KMS-11 (cell line): ENCODE data around the gene CABLES1.

Source experiments
- H2AFZ ChIP-seq: fragments of 200-600 bp; sonication (generic); 2 replicates; pipeline ENCODE4 v1.6.1; 2016; ENCODE audit warnings: antibody characterized with exemption, mixed run types, low read depth
- H3K27ac ChIP-seq: fragments of 200-600 bp; sonication (generic); 2 replicates; pipeline ENCODE4 v1.6.1; 2016; ENCODE audit warnings: mild to moderate bottlenecking, mixed run types
- H3K27me3 ChIP-seq: fragments of 200-600 bp; sonication (generic); 2 replicates; pipeline ENCODE4 v1.6.1; 2017; ENCODE audit warnings: mild to moderate bottlenecking, low read depth, mixed run types, moderate library complexity; ENCODE audit not compliant: insufficient read depth
- H3K36me3 ChIP-seq: fragments of 200-600 bp; sonication (generic); 2 replicates; pipeline ENCODE4 v1.6.1; 2017; ENCODE audit warnings: mild to moderate bottlenecking, mixed run types; ENCODE audit not compliant: insufficient read depth
- H3K4me1 ChIP-seq: fragments of 200-600 bp; sonication (generic); 2 replicates; pipeline ENCODE4 v1.6.1; 2016; ENCODE audit warnings: mild to moderate bottlenecking, low read depth, mixed run types; ENCODE audit not compliant: poor library complexity, severe bottlenecking
- H3K4me2 ChIP-seq: fragments of 200-600 bp; sonication (generic); 2 replicates; pipeline ENCODE4 v1.7.0; 2016; ENCODE audit warnings: mild to moderate bottlenecking, mixed run types
- H3K4me3 ChIP-seq: fragments of 200-600 bp; sonication (generic); IDR thresholded peaks from 2 replicates; pipeline ENCODE4 v1.6.1; 2017; ENCODE audit warnings: low read depth, low read length, mixed read lengths; ENCODE audit not compliant: insufficient read depth
- H3K79me2 ChIP-seq: fragments of 200-600 bp; sonication (generic); 2 replicates; pipeline ENCODE4 v1.6.1; 2016; ENCODE audit warnings: low read depth, mixed run types; ENCODE audit not compliant: insufficient read depth
- H3K9ac ChIP-seq: fragments of 200-600 bp; sonication (generic); 2 replicates; pipeline ENCODE4 v1.6.1; 2016; ENCODE audit warnings: mild to moderate bottlenecking, mixed run types
- H4K20me1 ChIP-seq: fragments of 200-600 bp; sonication (generic); 2 replicates; pipeline ENCODE4 v1.6.1; 2016; ENCODE audit warnings: mild to moderate bottlenecking, mixed run types; ENCODE audit not compliant: insufficient read depth
- TF ChIP-seq, protein P1 (sequence below): fragments of 200-600 bp; sonication (generic); conservative IDR thresholded peaks from 2 replicates; pipeline ENCODE4 v1.6.1; 2017; ENCODE audit warnings: low read depth, mild to moderate bottlenecking, antibody characterized with exemption, low read length, moderate library complexity, mixed read lengths

CABLES1 gene

GRCh38 chr18:23245461-23245860 is 110.2 kb downstream of the CABLES1 start:
- Histone ChIP-seq H3K4me2 (no peak overlapping the region), H3K4me1 (peaks cover 46% of the 10 kb centered on the region), H3K79me2 (peaks cover 20% of the 10 kb centered on the region), H3K27ac (no peak overlapping the region), H3K4me3 (no peak overlapping the region), H3K27me3 (no peaks in the 10 kb centered on the region), H4K20me1 (no peaks in the 10 kb centered on the region), H3K9ac (no peak overlapping the region), H3K36me3 (peaks cover 17% of the 10 kb centered on the region; the same call in 1 of the 2 replicates), H2AFZ (no peak overlapping the region)
- TF ChIP-seq, protein P1, sequence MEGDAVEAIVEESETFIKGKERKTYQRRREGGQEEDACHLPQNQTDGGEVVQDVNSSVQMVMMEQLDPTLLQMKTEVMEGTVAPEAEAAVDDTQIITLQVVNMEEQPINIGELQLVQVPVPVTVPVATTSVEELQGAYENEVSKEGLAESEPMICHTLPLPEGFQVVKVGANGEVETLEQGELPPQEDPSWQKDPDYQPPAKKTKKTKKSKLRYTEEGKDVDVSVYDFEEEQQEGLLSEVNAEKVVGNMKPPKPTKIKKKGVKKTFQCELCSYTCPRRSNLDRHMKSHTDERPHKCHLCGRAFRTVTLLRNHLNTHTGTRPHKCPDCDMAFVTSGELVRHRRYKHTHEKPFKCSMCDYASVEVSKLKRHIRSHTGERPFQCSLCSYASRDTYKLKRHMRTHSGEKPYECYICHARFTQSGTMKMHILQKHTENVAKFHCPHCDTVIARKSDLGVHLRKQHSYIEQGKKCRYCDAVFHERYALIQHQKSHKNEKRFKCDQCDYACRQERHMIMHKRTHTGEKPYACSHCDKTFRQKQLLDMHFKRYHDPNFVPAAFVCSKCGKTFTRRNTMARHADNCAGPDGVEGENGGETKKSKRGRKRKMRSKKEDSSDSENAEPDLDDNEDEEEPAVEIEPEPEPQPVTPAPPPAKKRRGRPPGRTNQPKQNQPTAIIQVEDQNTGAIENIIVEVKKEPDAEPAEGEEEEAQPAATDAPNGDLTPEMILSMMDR, result no peak

DNA sequence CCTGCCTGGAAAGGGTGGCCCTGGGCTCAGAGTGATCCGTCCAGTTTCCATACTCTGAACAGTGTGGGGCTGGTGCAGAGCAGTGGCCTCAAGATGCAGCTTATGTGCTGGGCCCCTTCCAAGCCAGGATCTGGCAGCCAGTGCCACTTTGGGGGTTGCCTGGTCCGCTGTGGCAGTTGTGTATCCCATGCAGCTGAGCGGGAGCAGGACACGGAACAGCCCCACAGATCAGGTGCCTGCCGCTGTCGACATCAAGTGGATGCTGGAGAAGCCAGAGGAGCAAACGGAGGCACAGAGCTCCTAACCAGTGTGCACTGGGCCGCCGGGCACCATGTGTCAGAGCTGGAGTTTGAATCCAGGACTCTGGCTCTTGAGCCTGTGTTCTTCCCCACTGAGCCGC is 112.0 kb downstream of the CABLES1 start:
- H4K20me1 ChIP-seq, result no peaks in the 10 kb centered on the region
- TF ChIP-seq, protein P1, result no peak
- no peak overlapping the region for H3K4me2 ChIP-seq
- no peaks in the 10 kb centered on the region for H3K27me3 ChIP-seq
- no peak overlapping the region for H3K27ac ChIP-seq
- peaks cover 30% of the 10 kb centered on the region for H3K4me1 ChIP-seq
- no peak overlapping the region for H3K9ac ChIP-seq
- H3K79me2 ChIP-seq, result peaks cover 20% of the 10 kb centered on the region
- no peak overlapping the region for H2AFZ ChIP-seq
- H3K4me3 ChIP-seq, result no peak overlapping the region
- H3K36me3 ChIP-seq, result peaks cover 17% of the 10 kb centered on the region; the same call in 1 of the 2 replicates

- TF ChIP-seq, protein P1, result no peak
- no peak overlapping the region for H3K27ac ChIP-seq
- no peak overlapping the region for H3K4me3 ChIP-seq
- peaks cover 17% of the 10 kb centered on the region; the same call in 1 of the 2 replicates for H3K36me3 ChIP-seq
- no peaks in the 10 kb centered on the region for H3K27me3 ChIP-seq
- no peak overlapping the region for H2AFZ ChIP-seq
- peaks cover 17% of the 10 kb centered on the region for H3K79me2 ChIP-seq
- peaks cover 25% of the 10 kb centered on the region for H3K4me1 ChIP-seq
- no peak overlapping the region for H3K9ac ChIP-seq
- H3K4me2 ChIP-seq, result no peak overlapping the region
- H4K20me1 ChIP-seq, result no peaks in the 10 kb centered on the region
Observed at GRCh38 chr18:23247896-23248295, 112.6 kb downstream of the CABLES1 start.

DNA sequence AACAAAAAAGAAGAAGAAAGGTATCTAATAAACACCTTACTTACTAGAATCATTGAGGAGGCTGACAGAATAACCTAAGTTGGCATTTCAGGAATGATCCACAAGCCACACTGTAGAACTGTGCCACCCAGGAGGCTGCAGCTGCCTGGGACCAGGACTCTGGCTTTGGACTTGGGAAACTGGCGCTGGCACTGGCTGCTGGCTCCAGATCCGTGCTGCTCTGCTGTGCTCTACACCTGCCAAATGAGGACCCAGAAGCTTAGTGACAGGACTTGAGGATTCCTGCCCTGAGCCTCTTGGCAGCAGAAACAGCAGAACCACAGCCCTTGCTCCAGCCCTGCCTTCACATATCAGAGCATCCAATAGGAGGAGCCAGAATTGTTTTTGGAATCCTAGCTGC is 113.5 kb downstream of the CABLES1 start:
- Histone ChIP-seq H3K79me2 (peaks cover 16% of the 10 kb centered on the region), H3K4me3 (no peak overlapping the region), H3K27me3 (no peaks in the 10 kb centered on the region), H3K4me2 (no peak overlapping the region), H3K27ac (no peak overlapping the region), H2AFZ (no peak overlapping the region), H3K36me3 (peaks cover 17% of the 10 kb centered on the region; the same call in 1 of the 2 replicates), H3K4me1 (peaks cover 16% of the 10 kb centered on the region), H3K9ac (no peak overlapping the region), H4K20me1 (no peaks in the 10 kb centered on the region)
- TF ChIP-seq, protein P1, result no peak
